ENCODE data around the gene DRG1.
"Not testable (repeated sequence)": the region's sequence is repeated elsewhere in the genome, so short reads cannot be mapped to it uniquely, and the experiment has no call there.

The DRG1 gene

DNA sequence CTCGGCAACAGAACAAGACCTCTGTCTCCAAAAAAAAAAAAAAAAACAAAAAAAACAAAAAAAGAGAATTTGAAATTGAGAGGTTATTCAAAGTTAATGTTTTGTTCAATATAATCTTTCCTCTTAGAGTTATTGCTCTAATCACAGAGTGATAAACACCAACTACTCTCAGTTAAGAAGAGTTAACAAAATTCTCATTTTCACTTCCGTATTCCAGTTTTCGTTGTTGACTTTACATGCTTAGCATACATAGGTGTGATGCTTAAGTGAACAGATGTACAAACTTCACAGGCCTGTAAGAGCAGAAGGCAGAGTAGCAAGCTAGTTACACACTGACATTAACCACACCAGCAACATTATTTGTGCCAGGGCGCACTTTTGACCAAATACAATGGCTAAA is 77.9 kb downstream of the DRG1 start:
- Histone ChIP-seq H2AFZ (ENCODE audit: low read length) (no peak overlapping the region), H3K9ac (ENCODE audit: low read depth, low read length, poor library complexity, severe bottlenecking) (no peak overlapping the region), H4K20me1 (ENCODE audit: insufficient read depth, low read length, poor library complexity, severe bottlenecking) (peaks cover 28% of the 10 kb centered on the region), H3F3A (ENCODE audit: low read depth) (no peaks in the 10 kb centered on the region), H3K4me1 (ENCODE audit: insufficient read depth, low read length, poor library complexity, severe bottlenecking) (peaks cover 6% of the 10 kb centered on the region), H3K79me2 (ENCODE audit: insufficient read depth, low read length) (peaks cover 89% of the 10 kb centered on the region), H3K9me2 (replicated peaks; ENCODE audit: low read depth, low read length) (no peaks in the 10 kb centered on the region), H3K9me3 (ENCODE audit: insufficient read depth, low read depth, low read length) (no peaks in the 10 kb centered on the region), H3K27me3 (ENCODE audit: insufficient read depth, low read length, poor library complexity, severe bottlenecking) (no peaks in the 10 kb centered on the region), H3K36me3 (ENCODE audit: insufficient read depth, low read length) (peaks cover 48% of the 10 kb centered on the region; the same call in 1 of the 2 replicates), H3K4me2 (ENCODE audit: low read depth, low read length, poor library complexity, severe bottlenecking) (no peak overlapping the region), H3K4me3 (ENCODE audit: low read length, poor library complexity, severe bottlenecking) (no peak overlapping the region)
- TF ChIP-seq EZH2phosphoT487 (IDR thresholded peaks at IDR 0.05; ENCODE audit: borderline replicate concordance) = no peak
- TF ChIP-seq, protein P1, sequence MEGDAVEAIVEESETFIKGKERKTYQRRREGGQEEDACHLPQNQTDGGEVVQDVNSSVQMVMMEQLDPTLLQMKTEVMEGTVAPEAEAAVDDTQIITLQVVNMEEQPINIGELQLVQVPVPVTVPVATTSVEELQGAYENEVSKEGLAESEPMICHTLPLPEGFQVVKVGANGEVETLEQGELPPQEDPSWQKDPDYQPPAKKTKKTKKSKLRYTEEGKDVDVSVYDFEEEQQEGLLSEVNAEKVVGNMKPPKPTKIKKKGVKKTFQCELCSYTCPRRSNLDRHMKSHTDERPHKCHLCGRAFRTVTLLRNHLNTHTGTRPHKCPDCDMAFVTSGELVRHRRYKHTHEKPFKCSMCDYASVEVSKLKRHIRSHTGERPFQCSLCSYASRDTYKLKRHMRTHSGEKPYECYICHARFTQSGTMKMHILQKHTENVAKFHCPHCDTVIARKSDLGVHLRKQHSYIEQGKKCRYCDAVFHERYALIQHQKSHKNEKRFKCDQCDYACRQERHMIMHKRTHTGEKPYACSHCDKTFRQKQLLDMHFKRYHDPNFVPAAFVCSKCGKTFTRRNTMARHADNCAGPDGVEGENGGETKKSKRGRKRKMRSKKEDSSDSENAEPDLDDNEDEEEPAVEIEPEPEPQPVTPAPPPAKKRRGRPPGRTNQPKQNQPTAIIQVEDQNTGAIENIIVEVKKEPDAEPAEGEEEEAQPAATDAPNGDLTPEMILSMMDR (conservative IDR thresholded peaks at IDR 0.05; ENCODE audit: low read length) = no peak

DNA sequence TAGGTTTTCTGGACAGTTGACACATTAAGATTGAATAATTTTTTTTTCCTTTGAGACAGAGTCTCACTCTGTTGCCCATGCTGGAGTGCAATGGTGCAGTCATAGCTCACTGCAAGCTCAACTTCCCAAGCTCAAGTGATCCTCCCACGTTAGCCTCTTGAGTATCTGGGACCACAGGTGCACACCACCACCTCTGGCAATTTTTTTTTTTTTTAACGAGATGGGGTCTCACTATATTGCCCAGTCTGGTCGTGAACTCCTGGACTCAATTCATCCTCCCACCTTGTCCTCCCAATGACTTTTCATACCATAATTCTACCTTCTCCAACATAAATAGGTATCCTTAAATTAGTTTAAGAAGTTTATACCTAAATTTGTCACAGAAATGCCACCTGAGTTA is 81.7 kb downstream of the DRG1 start:
- no peak overlapping the region for H3K4me2 ChIP-seq (ENCODE audit: low read depth, low read length, poor library complexity, severe bottlenecking)
- no peaks in the 10 kb centered on the region for H3K27me3 ChIP-seq (ENCODE audit: insufficient read depth, low read length, poor library complexity, severe bottlenecking)
- H3K9me3 ChIP-seq (ENCODE audit: insufficient read depth, low read depth, low read length) = no peaks in the 10 kb centered on the region
- peaks cover 19% of the 10 kb centered on the region for H3K4me1 ChIP-seq (ENCODE audit: insufficient read depth, low read length, poor library complexity, severe bottlenecking)
- no peak overlapping the region for H2AFZ ChIP-seq (ENCODE audit: low read length)
- no peaks in the 10 kb centered on the region for H3F3A ChIP-seq (ENCODE audit: low read depth)
- peaks cover 42% of the 10 kb centered on the region; the same call in 1 of the 2 replicates for H3K36me3 ChIP-seq (ENCODE audit: insufficient read depth, low read length)
- H4K20me1 ChIP-seq (ENCODE audit: insufficient read depth, low read length, poor library complexity, severe bottlenecking) = peaks cover 19% of the 10 kb centered on the region
- H3K4me3 ChIP-seq (ENCODE audit: low read length, poor library complexity, severe bottlenecking) = no peak overlapping the region
- no peak overlapping the region for H3K9ac ChIP-seq (ENCODE audit: low read depth, low read length, poor library complexity, severe bottlenecking)
- no peaks in the 10 kb centered on the region for H3K9me2 ChIP-seq (replicated peaks; ENCODE audit: low read depth, low read length)
- no peak for TF ChIP-seq EZH2phosphoT487 (IDR thresholded peaks at IDR 0.05; ENCODE audit: borderline replicate concordance)
- TF ChIP-seq, protein P1 (conservative IDR thresholded peaks at IDR 0.05; ENCODE audit: low read length) = no peak
- H3K79me2 ChIP-seq (ENCODE audit: insufficient read depth, low read length) = peaks cover 88% of the 10 kb centered on the region

DNA sequence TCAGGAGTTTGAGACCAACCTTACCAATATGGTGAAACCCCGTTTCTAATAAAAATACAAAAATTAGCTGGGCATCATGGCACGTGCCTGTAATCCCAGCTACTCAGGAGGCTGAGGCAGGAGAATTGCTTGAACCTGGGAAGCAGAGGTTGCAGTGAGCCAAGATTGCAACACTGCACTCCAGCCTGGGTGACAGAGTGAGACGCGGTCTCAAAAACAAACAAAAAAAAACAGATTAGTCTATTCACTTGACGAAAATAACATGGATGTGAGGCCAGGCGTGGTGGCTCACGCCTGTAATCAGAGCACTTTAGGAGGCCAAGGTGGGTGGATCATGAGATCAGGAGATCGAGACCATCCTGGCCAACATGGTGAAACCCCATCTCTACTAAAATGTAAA is 83.1 kb downstream of the DRG1 start:
- H3K27me3 ChIP-seq (ENCODE audit: insufficient read depth, low read length, poor library complexity, severe bottlenecking); H3F3A ChIP-seq (ENCODE audit: low read depth); H3K9me2 ChIP-seq (replicated peaks; ENCODE audit: low read depth, low read length); H2AFZ ChIP-seq (ENCODE audit: low read length); H3K4me3 ChIP-seq (ENCODE audit: low read length, poor library complexity, severe bottlenecking); H3K9me3 ChIP-seq (ENCODE audit: insufficient read depth, low read depth, low read length); H3K9ac ChIP-seq (ENCODE audit: low read depth, low read length, poor library complexity, severe bottlenecking): not testable (repeated sequence)
- Histone ChIP-seq H3K79me2 (ENCODE audit: insufficient read depth, low read length) (peaks cover 87% of the 10 kb centered on the region), H3K4me2 (ENCODE audit: low read depth, low read length, poor library complexity, severe bottlenecking) (peak overlapping the region; percentile 48), H3K4me1 (ENCODE audit: insufficient read depth, low read length, poor library complexity, severe bottlenecking) (peaks cover 20% of the 10 kb centered on the region), H4K20me1 (ENCODE audit: insufficient read depth, low read length, poor library complexity, severe bottlenecking) (peaks cover 17% of the 10 kb centered on the region), H3K36me3 (ENCODE audit: insufficient read depth, low read length) (peaks cover 42% of the 10 kb centered on the region; the same call in 1 of the 2 replicates)
